A549 (cell line): ENCODE measurements around the gene GIT1. TPM values are rescaled to one million over a fixed set of nuclear protein-coding genes. Genes with fewer than 3 reads are reported as not detected.

Source experiments
- ATAC-seq, 2 experiments: fragments of 200-7000 bp in 1 of 2; fragments of >200 bp in 1 of 2; cut with Nextera tagmentation in 1 of 2; cut with Tn5 transposase in 1 of 2; 3 replicates each; pipeline versions ENCODE4 v1.8.0 to v1.9.1; 2018 to 2020; ENCODE audit warnings: mild to moderate bottlenecking in 1 of 2, moderate library complexity in 1 of 2
- CTCF ChIA-PET: fragments of 300-600 bp; sonication (Branson Sonifier 250); formaldehyde crosslinking; extraction: SDS; loops from one replicate; lab custom pipeline; 2021; ENCODE audit warnings: antibody characterized with exemption, inconsistent platforms; lab: Yijun Ruan, JAX
- POLR2A ChIA-PET: fragments of 350-600 bp; formaldehyde crosslinking; extraction: SDS; loops from one replicate; lab custom pipeline; 2021; ENCODE audit warnings: antibody characterized with exemption, inconsistent platforms; lab: Yijun Ruan, JAX
- DNase-seq, 2 experiments: peaks; one replicate each; pipeline versions ENCODE4 v3.0.0 to v3.0.0-alpha.2; 2011 to 2016; ENCODE audit warnings: low read depth in 1 of 2, low spot score in 1 of 2
- FAIRE-seq: peaks from 2 replicates; lab custom pipeline; 2011; peaks lifted over from hg19 to GRCh38; lab: Jason Lieb, UNC
- H3K27ac ChIP-seq, 2 experiments: fragments of >200 bp; sonication (Bioruptor Twin); formaldehyde crosslinking; 3 replicates each; pipeline ENCODE4 v1.5.1; 2016 to 2017
- H3K4me1 ChIP-seq: fragments of >200 bp; sonication (Bioruptor Twin); formaldehyde crosslinking; 3 replicates; pipeline ENCODE4 v1.6.1; 2016
- H3K4me2 ChIP-seq: fragments of >200 bp; sonication (Bioruptor Twin); formaldehyde crosslinking; 3 replicates; pipeline ENCODE4 v1.6.1; 2016
- H3K4me3 ChIP-seq: fragments of >200 bp; sonication (Bioruptor Twin); formaldehyde crosslinking; 3 replicates; pipeline ENCODE4 v1.5.1; 2016
- H3K9me3 ChIP-seq: fragments of >200 bp; sonication (Bioruptor Twin); formaldehyde crosslinking; 3 replicates; pipeline ENCODE4 v1.6.1; 2016
- CBX2 ChIP-seq: fragments of 200-600 bp; sonication (generic); IDR thresholded peaks from 2 replicates; pipeline ENCODE4 v1.6.1; 2016; ENCODE audit warnings: low read depth, mild to moderate bottlenecking, borderline replicate concordance
- CHD4 ChIP-seq: fragments of 200-600 bp; sonication (generic); IDR thresholded peaks from 2 replicates; pipeline ENCODE4 v1.6.1; 2016; ENCODE audit warnings: antibody characterized with exemption, mild to moderate bottlenecking, borderline replicate concordance
- HDAC2 ChIP-seq: fragments of 200-600 bp; sonication (generic); IDR thresholded peaks from 2 replicates; pipeline ENCODE4 v1.6.1; 2016
- HOXA7 ChIP-seq: fragments of 250-450 bp; sonication (Bioruptor Pico); IDR thresholded peaks from 2 replicates; pipeline ENCODE4 v1.5.0; 2020; ENCODE audit warnings: mild to moderate bottlenecking, moderate library complexity
- HOXB13 ChIP-seq: fragments of 250-450 bp; sonication (Bioruptor Pico); IDR thresholded peaks from 2 replicates; pipeline ENCODE4 v1.5.0; 2020; ENCODE audit warnings: low read depth, mild to moderate bottlenecking, moderate library complexity
- HOXB5 ChIP-seq: fragments of 250-450 bp; sonication (Bioruptor Pico); IDR thresholded peaks from 2 replicates; pipeline ENCODE4 v1.5.0; 2020; ENCODE audit warnings: mild to moderate bottlenecking, moderate library complexity
- JUN ChIP-seq, 2 experiments: fragments of >200 bp; sonication (Bioruptor Twin); formaldehyde crosslinking; IDR thresholded peaks; 2 replicates in 1 of 2; 3 replicates in 1 of 2; pipeline ENCODE4 v1.6.1; 2016 to 2017
- KDM1A ChIP-seq: fragments of 200-600 bp; sonication (generic); IDR thresholded peaks from 2 replicates; pipeline ENCODE4 v1.6.1; 2016; ENCODE audit warnings: low read depth, mild to moderate bottlenecking
- MAZ ChIP-seq: fragments of 150-350 bp; IDR thresholded peaks from 2 replicates; pipeline ENCODE4 v1.6.1; 2014; ENCODE audit warnings: antibody characterized with exemption, low read depth, low read length, borderline replicate concordance
- NR3C1 ChIP-seq: fragments of >200 bp; sonication (Bioruptor Twin); formaldehyde crosslinking; IDR thresholded peaks from 3 replicates; pipeline ENCODE4 v1.6.1; 2017
- RAD21 ChIP-seq, 2 experiments: fragments of >200 bp in 1 of 2; sonication (Bioruptor Twin) in 1 of 2; formaldehyde crosslinking in 1 of 2; IDR thresholded peaks in 1 of 2; conservative IDR thresholded peaks in 1 of 2; 2 replicates in 1 of 2; 3 replicates in 1 of 2; pipeline ENCODE4 v1.6.1; 2012 to 2018; ENCODE audit warnings: inconsistent platforms in 1 of 2
- RCOR1 ChIP-seq: fragments of 150-350 bp; IDR thresholded peaks from 2 replicates; pipeline ENCODE4 v1.6.1; 2014; ENCODE audit warnings: antibody characterized with exemption, low read length, low read depth
- RFX5 ChIP-seq: fragments of 450-650 bp; IDR thresholded peaks from 2 replicates; pipeline ENCODE4 v1.7.1; 2014; ENCODE audit warnings: antibody characterized with exemption, mild to moderate bottlenecking, moderate library complexity
- RNF2 ChIP-seq: fragments of 200-600 bp; sonication (generic); IDR thresholded peaks from 2 replicates; pipeline ENCODE4 v1.6.1; 2016; ENCODE audit warnings: low read depth, mild to moderate bottlenecking, antibody characterized with exemption, moderate library complexity, borderline replicate concordance
- SMC3 ChIP-seq: fragments of >200 bp; sonication (Bioruptor Twin); formaldehyde crosslinking; IDR thresholded peaks from 3 replicates; pipeline ENCODE4 v1.6.1; 2018; ENCODE audit warnings: inconsistent platforms
- TFCP2L1 ChIP-seq: fragments of 250-450 bp; sonication (Bioruptor Pico); IDR thresholded peaks from 2 replicates; pipeline ENCODE4 v1.5.0; 2021; ENCODE audit warnings: mild to moderate bottlenecking
- ZC3H11A ChIP-seq: fragments of 450-650 bp; IDR thresholded peaks from 2 replicates; pipeline ENCODE4 v1.6.1; 2014; ENCODE audit warnings: antibody characterized with exemption, mild to moderate bottlenecking
- ZFP36 ChIP-seq: fragments of 450-650 bp; IDR thresholded peaks from 2 replicates; pipeline ENCODE4 v1.6.1; 2014; ENCODE audit warnings: borderline replicate concordance; ENCODE audit not compliant: partially characterized antibody
- WGBS: methylation state at CpG from one replicate; pipeline ENCODE4 v1.1.6; 2017; ENCODE audit errors: missing lambda C conversion rate; 5-methylcytosine and 5-hydroxymethylcytosine counted together
- polyA plus RNA-seq, 4 experiments: library from polyadenylated mRNA; depleted of rRNA in 3 of 4; stranded (reverse); fragments of >200 nt; fragmentation: RNase III in 1 of 4; extraction: RNeasy Plus Mini Kit Qiagen cat#74134 plus additional on column Dnase treatment in 1 of 4; gene quantifications; 2 replicates in 3 of 4; 3 replicates in 1 of 4; pipeline ENCODE4 v1.2.3, GENCODE V29; 2011 to 2017
- TF ChIP-seq, protein P1 (sequence below): fragments of 250-450 bp; sonication (Bioruptor Pico); IDR thresholded peaks from 2 replicates; pipeline ENCODE4 v1.5.0; 2021; ENCODE audit warnings: mild to moderate bottlenecking, moderate library complexity, borderline replicate concordance
- TF ChIP-seq, protein P2 (sequence below): fragments of 450-650 bp; IDR thresholded peaks from 2 replicates; pipeline ENCODE4 v1.6.1; 2014; ENCODE audit warnings: antibody characterized with exemption
- TF ChIP-seq, protein P3 (sequence below): fragments of >200 bp; sonication (Bioruptor Twin); formaldehyde crosslinking; IDR thresholded peaks from 3 replicates; pipeline ENCODE4 v1.6.1; 2016
- TF ChIP-seq, protein P4 (sequence below): fragments of 200-600 bp; sonication (generic); IDR thresholded peaks from 2 replicates; pipeline ENCODE4 v1.6.1; 2016; ENCODE audit warnings: antibody characterized with exemption, mild to moderate bottlenecking, moderate library complexity
- TF ChIP-seq, protein P5 (sequence below): fragments of >200 bp; sonication (Bioruptor Twin); formaldehyde crosslinking; IDR thresholded peaks from 2 replicates; pipeline ENCODE4 v1.6.1; 2016
- TF ChIP-seq, protein P6 (sequence below): IDR thresholded peaks from 2 replicates; pipeline ENCODE4 v1.6.1; 2012; ENCODE audit warnings: low read depth, borderline replicate concordance

GIT1 gene
- polyA plus RNA-seq, 2 of the 4 experiments (the other 2 are of a cell fraction) = 47.8 to 53.0 TPM

DNA sequence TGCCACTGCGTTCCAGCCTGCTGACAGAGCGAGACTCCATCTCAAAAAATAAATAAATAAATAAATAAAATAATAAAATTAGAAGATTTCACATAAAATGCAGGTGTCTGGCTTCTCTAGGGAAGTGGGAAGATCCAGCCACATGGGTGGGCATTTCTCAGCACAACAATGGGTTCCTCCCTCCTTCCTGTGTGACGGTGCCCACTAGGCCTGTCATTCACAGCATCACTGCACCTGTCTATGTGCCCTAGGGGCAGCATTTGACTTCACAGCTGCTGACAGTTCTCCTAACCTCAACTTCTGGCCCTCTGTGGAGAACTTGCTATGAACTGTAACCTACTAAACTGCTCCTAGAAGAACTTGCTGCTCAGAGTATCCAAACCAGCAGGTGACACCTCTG lies 25.6 kb downstream of the GIT1 start (continued):
- TF ChIP-seq, protein P1, sequence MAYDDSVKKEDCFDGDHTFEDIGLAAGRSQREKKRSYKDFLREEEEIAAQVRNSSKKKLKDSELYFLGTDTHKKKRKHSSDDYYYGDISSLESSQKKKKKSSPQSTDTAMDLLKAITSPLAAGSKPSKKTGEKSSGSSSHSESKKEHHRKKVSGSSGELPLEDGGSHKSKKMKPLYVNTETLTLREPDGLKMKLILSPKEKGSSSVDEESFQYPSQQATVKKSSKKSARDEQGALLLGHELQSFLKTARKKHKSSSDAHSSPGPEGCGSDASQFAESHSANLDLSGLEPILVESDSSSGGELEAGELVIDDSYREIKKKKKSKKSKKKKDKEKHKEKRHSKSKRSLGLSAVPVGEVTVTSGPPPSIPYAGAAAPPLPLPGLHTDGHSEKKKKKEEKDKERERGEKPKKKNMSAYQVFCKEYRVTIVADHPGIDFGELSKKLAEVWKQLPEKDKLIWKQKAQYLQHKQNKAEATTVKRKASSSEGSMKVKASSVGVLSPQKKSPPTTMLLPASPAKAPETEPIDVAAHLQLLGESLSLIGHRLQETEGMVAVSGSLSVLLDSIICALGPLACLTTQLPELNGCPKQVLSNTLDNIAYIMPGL = no peak
- TF ChIP-seq SMC3 (no peak), NR3C1 (no peak), HDAC2 (no peak), HOXB5 (no peak), RNF2 (no peak), CHD4 (no peak), HOXA7 (CRISPR knock-in tag) (no peak), RAD21 (conservative IDR thresholded peaks at IDR 0.05 in 1 of 2, IDR thresholded peaks at IDR 0.05 in 1 of 2) (no peak), MAZ (no peak)
- TF ChIP-seq, protein P2, sequence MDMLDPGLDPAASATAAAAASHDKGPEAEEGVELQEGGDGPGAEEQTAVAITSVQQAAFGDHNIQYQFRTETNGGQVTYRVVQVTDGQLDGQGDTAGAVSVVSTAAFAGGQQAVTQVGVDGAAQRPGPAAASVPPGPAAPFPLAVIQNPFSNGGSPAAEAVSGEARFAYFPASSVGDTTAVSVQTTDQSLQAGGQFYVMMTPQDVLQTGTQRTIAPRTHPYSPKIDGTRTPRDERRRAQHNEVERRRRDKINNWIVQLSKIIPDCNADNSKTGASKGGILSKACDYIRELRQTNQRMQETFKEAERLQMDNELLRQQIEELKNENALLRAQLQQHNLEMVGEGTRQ = no peak
- TF ChIP-seq, protein P3, sequence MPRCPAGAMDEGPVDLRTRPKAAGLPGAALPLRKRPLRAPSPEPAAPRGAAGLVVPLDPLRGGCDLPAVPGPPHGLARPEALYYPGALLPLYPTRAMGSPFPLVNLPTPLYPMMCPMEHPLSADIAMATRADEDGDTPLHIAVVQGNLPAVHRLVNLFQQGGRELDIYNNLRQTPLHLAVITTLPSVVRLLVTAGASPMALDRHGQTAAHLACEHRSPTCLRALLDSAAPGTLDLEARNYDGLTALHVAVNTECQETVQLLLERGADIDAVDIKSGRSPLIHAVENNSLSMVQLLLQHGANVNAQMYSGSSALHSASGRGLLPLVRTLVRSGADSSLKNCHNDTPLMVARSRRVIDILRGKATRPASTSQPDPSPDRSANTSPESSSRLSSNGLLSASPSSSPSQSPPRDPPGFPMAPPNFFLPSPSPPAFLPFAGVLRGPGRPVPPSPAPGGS = no peak

DNA sequence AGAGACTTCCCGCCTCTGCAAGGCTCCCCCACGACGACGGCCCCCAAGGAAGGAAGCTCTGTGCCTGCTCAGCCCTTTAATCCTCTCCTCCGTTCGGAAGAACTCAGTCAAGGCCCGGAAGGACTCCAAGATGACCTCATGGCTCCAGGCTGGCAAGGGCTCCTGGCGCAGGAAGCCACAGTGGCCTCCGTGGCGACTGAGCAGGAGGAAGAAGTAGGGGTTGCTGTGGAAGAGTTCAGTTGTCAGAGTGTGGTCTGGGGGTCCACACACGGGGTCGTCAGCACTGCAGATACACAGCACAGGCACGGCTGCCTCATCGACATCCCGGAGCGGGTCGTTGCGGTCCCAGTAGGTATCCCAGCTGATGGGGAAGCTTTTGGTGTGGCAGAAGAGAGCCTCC lies 26.8 kb downstream of the GIT1 start:
- no peak for ATAC-seq
- FAIRE-seq = no peak
- CTCF ChIA-PET = interaction anchor here (1.4 to 24.0 kb wide), 6 partner anchors 8 to 192 kb away, joined by 4 to 474 read pairs (median 62); partner anchors contain the start of gene ANKRD13B

DNA sequence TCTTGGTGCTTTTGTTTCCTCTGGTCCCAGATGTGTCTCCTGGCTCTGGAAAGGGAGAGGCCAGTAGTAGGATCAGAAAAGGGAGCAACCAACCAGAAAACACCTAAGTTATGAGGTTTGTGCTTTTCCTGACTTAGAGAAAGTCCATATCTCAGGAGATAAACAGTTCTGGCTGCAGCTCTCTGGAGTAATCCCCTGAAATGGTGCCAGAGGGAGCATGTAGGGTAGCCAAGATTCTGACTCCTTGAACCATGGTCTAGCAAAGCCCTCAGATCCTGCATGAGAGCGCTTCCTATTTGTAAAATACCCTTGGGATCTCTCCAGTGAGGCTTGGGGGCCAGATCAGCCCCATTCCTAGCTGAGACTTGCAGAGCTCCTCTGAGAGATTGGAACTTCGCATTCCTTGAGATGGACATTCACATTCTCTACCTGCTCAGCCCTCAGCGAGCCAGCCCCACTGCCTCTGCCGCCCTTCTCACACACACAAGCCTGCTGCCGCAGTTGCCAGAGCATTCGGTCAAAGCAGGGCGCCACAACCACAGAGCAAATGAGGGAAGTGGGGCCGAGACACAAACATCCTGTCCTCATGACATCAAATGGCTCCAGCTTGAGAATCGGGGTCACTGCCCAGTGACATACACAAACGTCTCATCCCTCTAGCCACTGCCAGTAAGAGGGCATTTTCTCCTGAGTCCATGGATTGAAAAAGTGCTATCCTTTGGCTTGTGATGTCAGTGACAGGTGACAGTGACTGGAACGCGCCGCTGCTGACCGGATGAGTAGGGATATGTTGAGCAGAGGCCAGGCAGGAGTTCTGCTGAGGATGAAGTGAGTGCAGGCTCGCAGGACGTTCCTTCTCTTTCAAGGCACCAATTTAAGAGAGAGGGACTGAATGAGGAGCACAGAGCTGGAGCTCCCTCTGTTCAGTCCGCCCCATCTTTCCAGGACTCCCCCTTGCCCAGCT lies 27.6 kb downstream of the GIT1 start:
- H3K9me3 ChIP-seq = no peaks in the 10 kb centered on the region
- ChIA-PET CTCF (interaction anchor here (1.4 to 24.0 kb wide), 6 partner anchors 19 to 191 kb away, joined by 4 to 474 read pairs (median 56); partner anchors contain the start of gene ANKRD13B), POLR2A (no interaction called here)
- FAIRE-seq (no peak), ATAC-seq (no peak), DNase-seq (no peak)
- H3K4me1 ChIP-seq = peaks cover 25% of the 10 kb centered on the region
- H3K4me3 ChIP-seq = no peak overlapping the region
- no peak overlapping the region for H3K4me2 ChIP-seq
- WGBS = 91% methylated on average over 17 of the region's 17 CpGs
- H3K27ac ChIP-seq = no peak overlapping the region
- TF ChIP-seq, protein P4, sequence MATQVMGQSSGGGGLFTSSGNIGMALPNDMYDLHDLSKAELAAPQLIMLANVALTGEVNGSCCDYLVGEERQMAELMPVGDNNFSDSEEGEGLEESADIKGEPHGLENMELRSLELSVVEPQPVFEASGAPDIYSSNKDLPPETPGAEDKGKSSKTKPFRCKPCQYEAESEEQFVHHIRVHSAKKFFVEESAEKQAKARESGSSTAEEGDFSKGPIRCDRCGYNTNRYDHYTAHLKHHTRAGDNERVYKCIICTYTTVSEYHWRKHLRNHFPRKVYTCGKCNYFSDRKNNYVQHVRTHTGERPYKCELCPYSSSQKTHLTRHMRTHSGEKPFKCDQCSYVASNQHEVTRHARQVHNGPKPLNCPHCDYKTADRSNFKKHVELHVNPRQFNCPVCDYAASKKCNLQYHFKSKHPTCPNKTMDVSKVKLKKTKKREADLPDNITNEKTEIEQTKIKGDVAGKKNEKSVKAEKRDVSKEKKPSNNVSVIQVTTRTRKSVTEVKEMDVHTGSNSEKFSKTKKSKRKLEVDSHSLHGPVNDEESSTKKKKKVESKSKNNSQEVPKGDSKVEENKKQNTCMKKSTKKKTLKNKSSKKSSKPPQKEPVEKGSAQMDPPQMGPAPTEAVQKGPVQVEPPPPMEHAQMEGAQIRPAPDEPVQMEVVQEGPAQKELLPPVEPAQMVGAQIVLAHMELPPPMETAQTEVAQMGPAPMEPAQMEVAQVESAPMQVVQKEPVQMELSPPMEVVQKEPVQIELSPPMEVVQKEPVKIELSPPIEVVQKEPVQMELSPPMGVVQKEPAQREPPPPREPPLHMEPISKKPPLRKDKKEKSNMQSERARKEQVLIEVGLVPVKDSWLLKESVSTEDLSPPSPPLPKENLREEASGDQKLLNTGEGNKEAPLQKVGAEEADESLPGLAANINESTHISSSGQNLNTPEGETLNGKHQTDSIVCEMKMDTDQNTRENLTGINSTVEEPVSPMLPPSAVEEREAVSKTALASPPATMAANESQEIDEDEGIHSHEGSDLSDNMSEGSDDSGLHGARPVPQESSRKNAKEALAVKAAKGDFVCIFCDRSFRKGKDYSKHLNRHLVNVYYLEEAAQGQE = no peak
- TF ChIP-seq, protein P5, sequence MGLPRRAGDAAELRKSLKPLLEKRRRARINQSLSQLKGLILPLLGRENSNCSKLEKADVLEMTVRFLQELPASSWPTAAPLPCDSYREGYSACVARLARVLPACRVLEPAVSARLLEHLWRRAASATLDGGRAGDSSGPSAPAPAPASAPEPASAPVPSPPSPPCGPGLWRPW = no peak
- TF ChIP-seq JUN (IDR thresholded peaks at IDR 0.05) (no peak), RCOR1 (no peak), TFCP2L1 (CRISPR knock-in tag) (no peak), KDM1A (no peak), RFX5 (no peak), ZFP36 (no peak), HOXB13 (CRISPR knock-in tag) (no peak), CHD4 (no peak), CBX2 (no peak), ZC3H11A (no peak)
- TF ChIP-seq, protein P3 = no peak

More for the DNA sequence above, 26.8 kb downstream of the GIT1 start:
- Histone ChIP-seq H3K4me2 (no peak overlapping the region), H3K27ac (no peak overlapping the region), H3K4me3 (no peak overlapping the region), H3K9me3 (no peaks in the 10 kb centered on the region), H3K4me1 (peaks cover 17% of the 10 kb centered on the region)
- POLR2A ChIA-PET = no interaction called here
- TF ChIP-seq, protein P6, sequence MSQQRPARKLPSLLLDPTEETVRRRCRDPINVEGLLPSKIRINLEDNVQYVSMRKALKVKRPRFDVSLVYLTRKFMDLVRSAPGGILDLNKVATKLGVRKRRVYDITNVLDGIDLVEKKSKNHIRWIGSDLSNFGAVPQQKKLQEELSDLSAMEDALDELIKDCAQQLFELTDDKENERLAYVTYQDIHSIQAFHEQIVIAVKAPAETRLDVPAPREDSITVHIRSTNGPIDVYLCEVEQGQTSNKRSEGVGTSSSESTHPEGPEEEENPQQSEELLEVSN = no peak
- DNase-seq = no peak
- WGBS = 92% methylated on average over 18 of the region's 18 CpGs
